HG02973 (cell line): Measurements from ENCODE around the gene MLX.
"Not testable (repeated sequence)": the region's sequence is repeated elsewhere in the genome, so short reads cannot be mapped to it uniquely, and the experiment has no call there.

ENCODE experiments used
- ATAC-seq: cut with Tn5 transposase; IDR thresholded peaks from one replicate; pipeline ENCODE4 v1.9.1; 2021; ENCODE audit warnings: moderate library complexity; ENCODE audit not compliant: unreplicated experiment

MLX gene

GRCh38 chr17:42617956-42618431 lies 51.1 kb downstream of the MLX start:
- no peak for ATAC-seq

GRCh38 chr17:42618442-42619150 lies 51.7 kb downstream of the MLX start:
- no peak for ATAC-seq

- not testable (repeated sequence) for ATAC-seq
These were observed 55.1 kb downstream of the MLX start for GRCh38 chr17:42621987-42622386.
